G401 (cell line): ENCODE results near the gene HNRNPK. TPM values are rescaled to one million over a fixed set of nuclear protein-coding genes. Genes with fewer than 3 reads are reported as not detected.
A peak's percentile ranks its signal among the peaks of the same experiment; 100 is the strongest.

ENCODE experiments used
- DNase-seq: peaks from one replicate; pipeline ENCODE4 v3.0.0-alpha.2; 2015; ENCODE audit warnings: low spot score
- in situ Hi-C: cut with HindIII; loops from 2 replicates; pipeline ENCODE4 v1.10.0; 2016; ENCODE audit warnings: low sequenced_read_pairs, mixed read lengths
- total RNA-seq: library from RNA; depleted of rRNA; stranded (reverse); fragments of >200 nt; shearing (Covaris generic); gene quantifications from 2 replicates; pipeline ENCODE4 v1.2.3, GENCODE V29; 2014; rRNA removed

Gene HNRNPK
- 1,038 and 1,243 TPM in 2 replicates for total RNA-seq

DNA sequence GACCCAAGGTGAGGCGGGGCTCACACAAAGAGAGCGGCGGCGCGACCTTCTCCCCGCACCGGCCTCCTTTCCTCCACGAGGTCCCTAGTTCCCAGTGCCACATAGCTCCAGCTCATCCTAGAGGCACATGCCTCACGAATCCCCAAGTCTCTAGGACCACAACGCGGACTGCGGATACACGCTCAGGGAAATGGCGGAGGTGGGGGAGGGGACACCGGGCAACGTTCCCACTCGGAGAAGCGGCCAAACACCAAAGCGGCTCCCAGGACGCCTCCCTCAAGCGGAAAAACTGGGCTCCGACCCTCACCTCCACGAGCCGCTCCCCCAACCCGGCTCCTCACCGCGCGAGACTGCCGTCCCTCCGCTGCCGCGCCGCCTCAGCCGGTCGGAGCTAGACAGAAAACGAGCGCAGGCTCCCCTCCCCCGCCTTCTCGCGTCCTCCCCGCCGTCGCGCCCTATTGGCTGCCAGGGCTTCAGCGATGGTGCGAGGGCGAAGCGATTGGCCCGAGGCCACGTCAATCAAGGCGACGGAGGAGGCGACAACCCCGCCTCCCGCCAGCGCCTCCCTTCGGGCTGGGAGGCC, at the start of gene HNRNPK:
HNRNPK (minus strand) TSS at position 404 of the 583 bp plus-strand sequence. CDS start 1,963 bp downstream, outside the sequence.
- in situ Hi-C loops: no loop called here

DNA sequence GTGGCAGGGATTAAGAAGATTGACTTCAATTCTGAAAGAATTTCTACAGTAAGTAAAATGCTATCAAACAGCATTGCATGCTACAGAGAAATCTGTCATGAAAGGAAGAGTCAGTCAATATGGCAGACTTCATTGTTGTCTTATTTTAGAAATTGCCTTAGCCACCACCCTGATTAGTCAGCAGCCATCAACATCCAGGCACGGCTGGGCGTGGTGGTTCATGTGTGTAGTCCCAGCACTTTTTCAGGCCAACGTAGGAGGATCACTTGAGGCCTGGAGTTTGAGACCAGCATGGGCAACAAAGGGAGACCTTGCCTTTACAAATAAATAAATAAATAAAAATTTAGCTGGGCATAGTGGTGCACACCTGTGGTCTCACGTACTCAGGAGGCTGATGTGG, 47.2 kb upstream of the HNRNPK start:
- DNase-seq: no peak
- in situ Hi-C loops: no loop called here

More for the DNA sequence above, at the start of gene HNRNPK:
- peak; percentile 97 for DNase-seq

DNA sequence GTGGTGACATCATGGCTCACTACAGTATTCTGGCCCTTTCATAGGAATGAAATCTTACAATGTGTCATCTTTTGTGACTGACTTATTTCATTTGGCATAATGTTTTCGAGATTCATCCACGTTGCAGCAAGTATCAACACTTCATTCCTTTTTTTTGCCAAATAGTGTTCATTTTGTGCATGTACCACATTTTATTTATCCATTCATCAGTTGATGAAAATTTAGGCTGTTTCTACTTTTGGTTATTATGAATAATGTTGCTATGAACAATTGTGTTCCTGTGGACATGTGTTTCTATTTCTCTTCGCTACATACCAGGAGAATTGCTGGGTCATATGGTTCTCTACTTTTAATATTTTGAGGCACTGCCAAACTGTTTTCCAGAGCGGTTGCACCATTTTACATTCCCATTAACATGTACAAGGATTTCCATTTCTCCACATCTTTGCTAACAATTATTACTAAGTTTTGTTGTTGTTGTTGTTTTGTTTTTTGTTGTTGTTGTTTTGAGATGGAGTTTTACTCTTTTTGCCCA, 44.1 kb upstream of the HNRNPK start:
- no peak for DNase-seq
- in situ Hi-C loops: no loop called here

DNA sequence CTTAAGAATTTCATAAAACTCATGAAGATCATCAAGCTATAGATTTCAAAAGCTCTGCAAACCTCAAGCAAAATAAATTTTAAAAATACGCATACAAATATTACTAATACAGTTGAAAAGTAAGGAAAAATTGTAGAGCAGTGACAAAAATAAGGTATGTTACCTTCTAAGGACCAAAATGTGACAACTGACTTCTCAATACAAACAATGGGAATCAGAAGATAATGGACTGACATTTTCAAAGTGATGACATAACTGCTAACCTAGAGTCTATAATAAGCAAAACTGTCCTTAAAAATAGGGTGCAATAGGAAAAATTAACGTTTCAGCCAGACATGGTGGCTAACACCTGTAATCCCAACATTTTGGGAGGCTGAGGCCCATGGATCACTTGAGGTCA, 27.6 kb upstream of the HNRNPK start:
- in situ Hi-C loops: no loop called here
- DNase-seq: no peak

DNA sequence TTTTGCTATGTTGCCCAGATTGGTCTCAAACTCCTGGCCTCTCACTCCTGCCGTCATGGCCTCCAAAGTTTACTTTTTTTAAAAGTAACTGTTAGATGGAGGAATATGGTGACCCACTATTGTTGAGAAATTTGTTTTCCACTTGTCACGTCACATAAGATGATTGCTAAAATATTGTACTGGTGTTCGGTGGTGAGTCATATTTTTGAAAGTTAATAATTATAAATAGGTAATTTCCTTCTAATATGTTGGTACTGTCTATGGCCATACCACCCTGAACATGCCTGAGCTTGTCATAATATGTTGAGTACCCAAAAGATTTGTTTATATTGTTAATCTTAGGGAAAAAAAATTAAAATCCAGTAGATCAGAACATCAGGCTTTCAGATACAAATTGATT, 23.2 kb upstream of the HNRNPK start:
- in situ Hi-C loops: no loop called here
- no peak for DNase-seq

DNA sequence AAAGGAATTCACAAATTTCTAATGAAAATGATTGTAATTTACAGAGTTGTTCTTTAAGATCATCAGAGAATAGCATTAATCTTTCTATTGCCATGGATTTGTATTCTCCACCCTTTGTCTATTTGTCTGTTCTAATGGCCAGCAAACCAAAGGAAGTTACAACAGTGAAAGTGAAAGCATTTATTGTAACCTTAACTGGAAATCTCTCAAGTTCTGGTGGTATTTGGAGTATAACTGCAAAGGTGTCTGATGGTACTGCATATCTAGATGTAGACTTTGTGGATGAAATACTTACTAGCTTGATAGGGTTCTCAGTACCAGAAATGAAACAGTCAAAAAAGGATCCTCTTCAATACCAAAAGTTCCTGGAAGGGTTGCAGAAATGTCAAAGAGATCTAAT, 22.3 kb upstream of the HNRNPK start:
- DNase-seq: no peak
- in situ Hi-C loops: no loop called here

DNA sequence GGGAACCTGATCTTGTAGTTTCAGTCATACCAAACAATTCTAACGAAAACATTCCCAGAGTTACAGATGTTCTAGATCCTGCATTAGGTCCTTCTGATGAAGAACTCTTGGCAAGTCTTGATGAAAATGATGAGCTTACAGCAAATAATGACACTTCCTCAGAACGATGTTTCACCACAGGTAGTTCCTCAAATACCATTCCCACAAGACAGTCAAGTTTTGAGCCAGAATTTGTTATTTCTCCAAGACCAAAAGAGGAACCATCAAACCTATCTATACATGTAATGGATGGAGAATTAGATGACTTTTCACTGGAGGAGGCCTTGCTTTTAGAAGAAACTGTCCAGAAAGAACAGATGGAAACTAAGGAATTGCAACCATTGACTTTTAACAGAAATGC, 21.6 kb upstream of the HNRNPK start:
- no peak for DNase-seq
- in situ Hi-C loops: no loop called here

DNA sequence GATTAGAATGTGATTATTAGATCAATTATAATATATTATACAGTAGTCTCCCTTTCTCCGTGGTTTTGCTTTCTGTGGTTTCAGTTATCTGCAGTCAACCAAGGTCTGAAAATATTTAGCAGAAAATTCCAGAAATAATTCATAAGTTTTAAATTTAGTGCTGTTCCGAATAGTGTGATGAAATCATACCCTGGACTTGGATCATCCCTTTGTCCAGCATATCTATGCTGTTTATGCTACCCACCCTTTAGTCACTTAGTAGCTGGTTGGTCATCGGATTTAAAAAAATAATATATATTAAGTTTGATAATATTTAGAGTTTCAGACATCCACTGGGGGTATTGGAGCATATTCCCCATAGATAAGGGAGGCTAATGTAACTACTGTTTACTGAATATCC, 20.2 kb upstream of the HNRNPK start:
- DNase-seq: no peak
- in situ Hi-C loops: no loop called here

DNA sequence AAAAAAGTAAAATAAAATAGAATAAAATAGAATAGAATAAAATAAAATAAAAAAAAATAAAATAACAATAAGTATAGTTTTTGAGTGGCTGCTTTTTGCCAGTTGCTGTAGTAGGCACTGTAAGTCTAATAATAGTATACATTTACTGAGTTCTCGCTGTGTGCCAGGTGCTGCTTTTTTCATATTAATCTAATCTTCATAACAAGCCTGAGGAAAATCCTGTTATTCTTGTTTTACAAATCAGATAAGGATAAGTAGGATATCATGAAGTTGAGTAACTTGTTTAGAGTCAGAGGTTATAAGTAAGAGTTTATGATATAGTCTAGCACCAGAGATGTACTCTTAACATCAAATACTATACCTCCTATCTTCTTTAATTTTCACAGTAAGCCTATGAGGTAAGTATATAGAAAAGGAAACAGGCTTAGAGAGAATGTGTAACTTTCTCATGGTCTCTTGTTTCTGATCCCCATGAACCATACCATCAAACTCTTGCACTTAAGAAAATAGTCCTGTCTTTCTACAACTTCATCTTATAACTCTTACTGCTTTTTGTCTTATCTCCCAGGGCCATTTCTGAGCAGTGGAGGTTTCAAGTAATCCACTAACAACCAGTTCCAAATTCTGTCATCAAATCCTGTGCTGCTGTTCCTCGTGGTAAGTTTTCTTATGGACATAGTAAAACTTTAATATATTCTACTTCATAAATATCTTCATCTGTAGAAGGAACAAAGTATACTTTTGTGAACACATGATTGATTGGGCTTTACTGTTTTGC, 19.3 kb upstream of the HNRNPK start:
- no peak for DNase-seq
- in situ Hi-C loops: no loop called here

DNA sequence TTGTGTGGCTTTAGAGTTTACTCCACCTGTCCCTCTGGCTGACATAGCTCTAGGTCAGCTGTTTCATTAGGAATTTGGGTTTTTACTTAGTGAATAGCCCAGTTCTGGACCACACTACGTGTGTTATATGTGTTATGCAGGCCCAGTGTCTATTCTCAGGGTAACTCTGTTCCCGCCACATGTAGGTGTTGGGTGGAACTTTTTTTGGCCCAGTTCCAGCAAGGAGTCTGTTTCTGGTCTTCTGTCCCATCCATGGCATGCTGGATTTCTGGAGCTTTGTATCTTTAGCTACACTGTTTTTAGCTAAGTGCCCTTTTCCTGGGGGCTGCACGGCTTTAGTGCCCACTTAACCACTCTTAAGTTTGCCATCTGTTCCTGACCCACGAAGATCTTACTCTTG, 16.1 kb upstream of the HNRNPK start:
- in situ Hi-C loops: no loop called here
- DNase-seq: no peak

DNA sequence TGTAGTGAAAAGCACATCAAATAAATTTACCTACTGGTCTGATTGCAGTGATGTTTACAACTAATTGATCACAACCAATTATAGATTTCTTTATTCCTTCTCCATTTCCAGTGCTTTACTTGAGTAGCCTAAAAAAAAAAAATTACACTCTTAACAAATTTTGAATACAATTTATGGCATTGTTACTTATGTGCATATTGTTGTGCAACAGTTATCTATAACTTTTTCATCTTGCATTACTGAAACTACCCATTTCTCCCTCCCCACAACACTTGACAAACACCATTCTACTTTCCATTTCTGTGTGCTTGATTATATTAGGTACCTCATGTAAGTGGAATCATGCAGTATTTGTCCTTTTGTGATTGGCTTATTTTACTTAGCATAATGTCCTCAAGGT, 12.9 kb upstream of the HNRNPK start:
- DNase-seq: no peak
- in situ Hi-C loops: no loop called here

DNA sequence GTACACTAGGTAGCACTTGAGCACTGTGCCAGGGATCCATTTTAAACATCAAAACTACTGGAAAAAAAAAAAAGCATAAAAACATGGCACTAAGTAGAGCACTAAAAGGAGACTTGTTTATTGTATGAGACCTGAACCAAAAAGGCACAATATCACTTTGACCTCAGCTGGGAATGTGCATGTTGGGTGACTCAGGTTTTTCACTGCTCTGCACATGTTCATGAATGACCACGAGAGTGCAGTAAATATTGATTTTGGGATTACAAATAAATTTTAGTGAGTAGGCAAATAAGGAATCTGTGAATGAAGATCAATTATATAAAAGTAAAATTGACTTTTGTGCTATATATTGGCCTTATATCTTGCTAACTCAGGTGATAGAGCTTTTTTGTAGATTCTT, 12.4 kb upstream of the HNRNPK start:
- no peak for DNase-seq
- in situ Hi-C loops: no loop called here

DNA sequence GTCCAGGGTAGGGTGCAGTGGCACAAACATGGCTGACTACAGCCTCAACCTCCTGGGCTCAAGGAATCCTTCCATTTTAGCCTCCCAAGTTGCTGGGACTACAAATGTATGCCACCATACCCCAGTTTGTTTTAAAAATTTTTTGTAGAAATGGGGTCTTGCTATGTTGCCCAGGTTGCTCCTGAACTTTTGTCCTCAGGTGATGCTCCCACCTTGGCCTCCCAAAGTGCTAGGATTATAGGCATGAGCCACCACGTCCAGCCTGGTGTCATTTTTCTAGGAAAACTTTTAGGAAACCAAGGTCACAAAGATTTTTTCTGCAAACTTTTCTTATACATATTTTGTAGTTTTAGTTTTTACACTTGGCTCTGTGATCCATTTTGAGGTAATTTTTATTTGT, 11.3 kb upstream of the HNRNPK start:
- no peak for DNase-seq
- in situ Hi-C loops: no loop called here

DNA sequence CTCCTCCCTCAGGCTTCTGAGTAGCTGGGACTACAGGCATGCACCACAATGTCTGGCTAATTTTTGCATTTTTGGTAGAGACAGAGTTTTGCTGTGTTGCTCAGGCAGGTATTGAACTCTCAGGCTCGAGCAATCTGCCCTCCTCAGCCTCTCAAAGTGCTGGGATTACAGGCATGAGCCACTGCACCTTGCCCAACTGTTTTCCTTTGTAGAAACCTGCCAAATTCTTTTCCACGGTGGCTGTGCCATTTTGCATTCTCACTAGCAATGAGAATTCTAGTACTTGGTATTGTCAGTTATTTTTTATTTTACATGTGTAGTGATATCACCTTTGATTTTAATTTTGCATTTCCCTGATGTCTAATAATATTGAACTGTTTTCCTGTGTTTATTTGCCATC, 8.4 kb upstream of the HNRNPK start:
- DNase-seq: no peak
- in situ Hi-C loops: no loop called here

DNA sequence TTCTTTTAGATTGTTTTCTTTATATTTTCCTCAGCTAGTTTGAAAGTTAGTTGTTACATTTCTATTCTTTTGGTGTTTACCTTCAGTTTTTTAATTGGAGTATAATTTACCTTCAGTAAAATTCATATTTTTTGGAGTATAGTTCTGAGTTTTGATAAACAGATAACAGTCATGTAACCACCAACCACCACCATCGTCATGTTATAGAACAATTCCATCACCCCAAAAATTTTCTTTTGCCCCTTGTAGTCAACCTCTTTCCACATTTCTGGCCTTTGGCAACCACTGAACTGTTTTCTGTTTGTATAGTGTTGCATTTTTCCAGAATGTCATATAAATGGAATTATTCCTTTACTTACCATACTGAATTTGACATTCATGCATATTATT, 7.4 kb upstream of the HNRNPK start:
- in situ Hi-C loops: no loop called here
- DNase-seq: no peak

DNA sequence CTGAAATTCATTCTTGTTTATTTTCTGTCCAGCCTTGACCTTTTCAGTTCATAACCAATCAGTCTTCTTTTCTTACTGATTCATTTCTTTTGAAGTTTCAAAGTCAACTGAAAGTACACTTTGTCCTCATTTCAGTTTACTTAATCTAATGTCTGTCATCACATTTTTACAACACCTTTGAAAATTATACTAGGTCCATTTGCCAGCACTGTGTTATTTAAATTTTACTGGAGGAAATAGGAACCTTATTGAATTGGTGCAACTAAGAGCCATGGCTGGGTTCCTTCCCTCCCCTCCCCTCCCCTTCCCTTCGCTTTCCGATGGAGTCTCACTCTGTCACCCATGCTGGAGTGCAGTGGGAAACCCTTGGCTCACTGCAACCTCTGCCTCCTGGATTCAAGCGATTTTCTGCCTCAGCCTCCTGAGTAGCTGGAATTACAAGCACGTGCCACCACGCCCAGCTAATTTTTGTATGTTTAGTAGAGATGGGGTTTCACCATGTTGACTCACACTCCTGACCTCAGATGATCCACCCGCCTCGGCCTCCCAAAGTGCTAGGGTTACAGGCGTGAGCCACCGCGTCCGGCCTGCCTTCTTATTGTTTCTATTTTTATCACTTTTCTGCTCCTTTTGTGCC, 6.9 kb upstream of the HNRNPK start:
- in situ Hi-C loops: no loop called here
- no peak for DNase-seq

DNA sequence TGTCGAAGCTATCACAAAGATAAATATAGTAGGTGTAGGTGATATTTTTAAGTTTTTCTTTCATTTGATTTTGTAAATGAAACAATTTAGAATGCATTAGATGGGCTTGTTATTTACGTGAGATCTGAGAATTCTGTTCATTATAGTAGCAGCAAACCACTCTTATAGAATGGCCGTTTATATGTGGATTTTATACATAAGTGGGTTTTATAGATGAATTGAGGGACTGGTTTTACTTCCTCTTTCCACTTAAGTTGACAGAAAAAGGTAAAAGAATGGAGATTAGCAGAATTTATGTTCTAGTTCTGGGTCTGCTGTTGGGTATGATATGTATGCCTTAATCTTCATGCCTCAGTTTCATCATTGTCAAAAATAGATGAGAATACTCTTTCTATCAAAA, 6.2 kb upstream of the HNRNPK start:
- DNase-seq: no peak
- in situ Hi-C loops: no loop called here

DNA sequence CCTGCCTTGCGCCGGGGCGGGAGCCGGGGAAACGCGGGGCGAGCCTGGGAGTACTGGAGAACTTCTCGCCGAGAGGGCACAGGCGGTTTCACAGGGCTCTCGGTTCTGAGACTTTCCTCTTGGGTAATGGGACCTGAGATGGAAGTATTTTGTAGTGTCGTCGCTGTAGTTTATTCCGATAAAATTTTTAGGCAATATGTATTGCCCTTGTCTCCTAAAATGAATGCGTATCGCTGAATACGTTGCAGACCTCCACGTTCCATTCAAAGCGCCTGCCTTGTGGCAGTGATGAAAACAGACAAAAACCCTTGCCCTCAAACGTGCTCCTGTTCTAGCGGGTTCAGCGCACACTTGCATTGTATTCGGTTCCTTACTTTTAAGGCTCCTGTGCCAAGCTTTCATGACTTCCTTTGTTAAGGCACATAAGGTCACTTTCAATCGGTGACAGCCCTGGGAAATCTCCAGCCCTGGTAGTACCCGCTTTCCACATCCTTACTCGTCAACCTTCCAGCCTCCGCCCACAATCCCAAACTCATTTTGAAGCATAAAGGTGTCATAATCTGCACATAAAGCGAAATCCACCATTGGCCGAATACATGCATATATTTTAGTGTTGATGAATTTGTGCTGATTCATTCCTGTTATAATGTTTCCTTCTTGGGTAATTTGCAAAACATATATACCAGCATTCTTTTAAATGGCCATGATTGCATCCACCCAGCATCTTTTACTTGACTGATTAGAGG, 1.3 kb upstream of the HNRNPK start:
- DNase-seq: peak; percentile 75
- in situ Hi-C loops: no loop called here

DNA sequence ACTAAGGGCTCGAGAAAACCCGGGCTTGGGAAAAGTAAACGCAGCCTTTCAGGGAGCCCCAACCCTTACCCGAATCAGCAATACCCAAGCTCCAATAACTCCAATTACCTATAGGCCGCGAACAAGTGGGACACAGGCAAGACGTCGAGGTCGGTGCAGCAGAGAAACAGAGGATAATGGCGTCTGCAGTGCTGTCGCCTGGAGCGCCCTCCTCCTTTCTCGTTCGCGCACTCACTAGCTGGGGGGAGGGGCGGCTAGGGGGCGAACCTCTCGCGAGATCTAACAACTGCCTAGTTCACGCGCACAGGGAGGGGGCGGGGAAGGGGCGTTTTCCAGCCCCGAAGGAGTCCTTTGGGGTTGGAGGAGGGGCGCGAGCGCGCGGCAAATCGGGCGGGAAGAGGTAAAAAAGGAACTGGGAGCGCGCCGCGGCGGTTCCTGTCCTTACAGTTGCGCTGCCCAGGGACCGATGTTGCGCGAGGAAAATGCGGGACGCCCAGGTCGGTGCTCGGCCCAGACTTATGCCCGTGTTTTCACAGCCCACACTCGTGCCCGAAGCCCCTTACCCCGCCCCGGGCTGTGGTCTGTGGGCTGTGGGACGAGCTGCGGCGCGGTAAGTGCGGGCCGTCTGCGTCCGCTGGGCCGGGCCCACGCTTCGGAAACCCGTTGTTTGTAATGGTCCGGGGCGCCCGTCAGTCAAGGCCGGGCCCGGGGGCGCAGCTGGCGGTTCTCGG, 545 bp upstream of the HNRNPK start, which contains the start of gene RMI1:
RMI1 (plus strand) TSS at position 411 of the 731 bp plus-strand sequence. CDS start 20,182 bp downstream, outside the sequence.
- DNase-seq: peak; percentile 98
- in situ Hi-C loops: no loop called here
